ENCODE results near the gene DUSP22. TPM values are rescaled to one million over a fixed set of nuclear protein-coding genes. Genes with fewer than 3 reads are reported as not detected.

The DUSP22 gene
- total RNA-seq, 1 experiment from 2014 or later = 25.0 TPM

DNA sequence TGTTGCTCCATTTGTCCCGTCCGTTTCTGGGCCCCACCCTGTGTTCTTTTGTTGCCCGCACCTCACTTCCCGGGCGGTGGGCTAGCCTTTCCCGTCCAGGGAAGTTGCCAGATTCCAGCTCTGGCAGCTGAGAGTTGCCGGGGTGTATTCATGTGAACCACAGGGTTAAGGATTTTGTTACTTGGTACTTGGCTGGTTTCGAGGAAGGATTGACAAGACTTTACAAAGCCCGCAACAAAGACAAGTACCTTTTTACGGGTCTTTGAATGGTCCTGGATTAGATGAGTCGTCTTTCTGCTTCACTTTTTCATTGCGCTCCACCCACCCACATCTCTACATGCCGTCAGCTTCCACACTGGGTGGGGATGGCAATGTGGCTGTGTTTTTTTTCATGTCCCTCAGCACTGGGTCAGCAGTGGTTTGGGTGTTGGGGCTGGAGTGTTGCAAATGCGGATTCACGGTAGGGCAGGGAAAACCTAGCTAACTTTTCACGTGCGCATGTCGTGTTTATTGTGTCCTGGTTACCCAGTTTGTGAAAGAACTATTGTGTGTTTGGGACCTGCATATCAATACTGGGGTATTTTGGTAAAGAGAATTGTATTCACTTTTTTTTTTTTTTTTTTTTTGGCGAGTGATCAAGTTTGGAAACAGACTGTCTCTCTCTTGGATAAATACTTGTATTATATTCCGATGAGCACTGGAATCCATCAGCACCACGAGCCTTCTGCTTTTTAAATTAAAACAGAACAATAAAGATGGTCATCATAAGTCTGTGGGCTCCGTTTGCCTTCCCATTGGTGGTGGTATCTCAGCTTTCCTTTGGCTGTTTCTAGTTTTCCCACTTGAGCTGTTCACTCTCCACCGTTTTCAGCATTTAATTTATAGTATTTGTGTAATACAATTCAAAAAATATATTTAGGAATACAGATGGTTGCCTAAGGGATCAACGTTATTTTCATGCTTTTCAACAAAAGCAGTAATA, 1.2 kb downstream of the DUSP22 start:
- Histone ChIP-seq H2BK15ac (ENCODE audit: low read depth, low read length) (no peak overlapping the region), H2AK5ac (ENCODE audit: insufficient read length, low read length) (no peak overlapping the region), H3K23me2 (ENCODE audit: insufficient read length, low read depth, low read length, poor library complexity, severe bottlenecking) (peaks cover 12% of the 10 kb centered on the region), H4K8ac (replicated peaks; ENCODE audit: insufficient read length, low read depth, low read length) (no peak overlapping the region), H3K79me2 (ENCODE audit: insufficient read depth, low read length) (no peaks in the 10 kb centered on the region), H4K5ac (ENCODE audit: insufficient read length, low read depth, low read length) (no peak overlapping the region), H2BK12ac (ENCODE audit: insufficient read length, low read depth, low read length) (no peak overlapping the region), H2AFZ (ENCODE audit: low read length) (no peak overlapping the region), H4K20me1 (ENCODE audit: control insufficient read depth, insufficient read depth, insufficient read length) (no peaks in the 10 kb centered on the region), H3K27ac (ENCODE audit: insufficient read length, low read depth, low read length) (no peak overlapping the region), H3K4me2 (ENCODE audit: insufficient read depth, insufficient read length, low read length) (peak overlapping the region; percentile 90), H3K14ac (ENCODE audit: insufficient read depth, low read length) (no peak overlapping the region), H3K79me1 (ENCODE audit: insufficient read depth, low read depth, low read length, poor library complexity, severe bottlenecking) (no peaks in the 10 kb centered on the region), H3T11ph (ENCODE audit: low read length) (no peak overlapping the region), H2BK120ac (ENCODE audit: low read depth, low read length, poor library complexity, severe bottlenecking) (no peak overlapping the region), H3K23ac (ENCODE audit: insufficient read length, low read depth, low read length) (no peak overlapping the region), H3K27me3 (ENCODE audit: insufficient read depth, low read length) (no peaks in the 10 kb centered on the region), H2BK5ac (ENCODE audit: insufficient read length, low read length) (no peak overlapping the region), H3K18ac (ENCODE audit: insufficient read length, low read depth, low read length) (no peak overlapping the region), H4K91ac (ENCODE audit: insufficient read length, low read depth, low read length) (no peak overlapping the region), H3K9me3 (ENCODE audit: control insufficient read depth, low read depth, low read length) (peaks cover 38% of the 10 kb centered on the region), H3K56ac (ENCODE audit: insufficient read length, low read depth, low read length) (no peak overlapping the region), H3K4ac (ENCODE audit: low read depth, low read length) (no peak overlapping the region), H3K9ac (ENCODE audit: extremely low read depth, insufficient read length, low read length) (peak overlapping the region; percentile 16), H2BK20ac (ENCODE audit: low read depth, low read length, poor library complexity, severe bottlenecking) (no peak overlapping the region), H3K4me1 (ENCODE audit: insufficient read depth, low read length) (no peaks in the 10 kb centered on the region; the same call in 1 of the 2 replicates)
- no peak for DNase-seq
- no CpG with 5 or more reads among the region's 24 CpGs for WGBS (ENCODE audit: extremely low coverage, insufficient read length, low lambda C conversion rate)
- Mint-ChIP-seq H3K27ac (no peak overlapping the region), H3K4me1 (peaks cover 34 to 40% of the 10 kb centered on the region in 2 experiments), H3K36me3 (ENCODE audit: insufficient read depth in 1 of 3, low read depth in 3 of 3) (peaks cover 6 to 9% (median 9%) of the 10 kb centered on the region in 3 experiments), H3K4me3 (peak overlapping the region; percentile 81 to 92), H3K9me3 (peaks cover 46 to 65% of the 10 kb centered on the region in 2 experiments), H3K27me3 (ENCODE audit: low read depth) (peaks cover 20% of the 10 kb centered on the region)
- TF ChIP-seq, protein P1, sequence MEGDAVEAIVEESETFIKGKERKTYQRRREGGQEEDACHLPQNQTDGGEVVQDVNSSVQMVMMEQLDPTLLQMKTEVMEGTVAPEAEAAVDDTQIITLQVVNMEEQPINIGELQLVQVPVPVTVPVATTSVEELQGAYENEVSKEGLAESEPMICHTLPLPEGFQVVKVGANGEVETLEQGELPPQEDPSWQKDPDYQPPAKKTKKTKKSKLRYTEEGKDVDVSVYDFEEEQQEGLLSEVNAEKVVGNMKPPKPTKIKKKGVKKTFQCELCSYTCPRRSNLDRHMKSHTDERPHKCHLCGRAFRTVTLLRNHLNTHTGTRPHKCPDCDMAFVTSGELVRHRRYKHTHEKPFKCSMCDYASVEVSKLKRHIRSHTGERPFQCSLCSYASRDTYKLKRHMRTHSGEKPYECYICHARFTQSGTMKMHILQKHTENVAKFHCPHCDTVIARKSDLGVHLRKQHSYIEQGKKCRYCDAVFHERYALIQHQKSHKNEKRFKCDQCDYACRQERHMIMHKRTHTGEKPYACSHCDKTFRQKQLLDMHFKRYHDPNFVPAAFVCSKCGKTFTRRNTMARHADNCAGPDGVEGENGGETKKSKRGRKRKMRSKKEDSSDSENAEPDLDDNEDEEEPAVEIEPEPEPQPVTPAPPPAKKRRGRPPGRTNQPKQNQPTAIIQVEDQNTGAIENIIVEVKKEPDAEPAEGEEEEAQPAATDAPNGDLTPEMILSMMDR (conservative IDR thresholded peaks at IDR 0.05) = no peak

All from H9 (cell line).